Neural progenitor cell (in vitro differentiated cells): ENCODE results near the gene MED16. TPM values are rescaled to one million over a fixed set of nuclear protein-coding genes. Genes with fewer than 3 reads are reported as not detected.

ENCODE experiments used
- DNase-seq: peaks from one replicate; pipeline ENCODE4 v3.0.0-alpha.2; 2016; ENCODE audit warnings: low spot score
- H2AFZ ChIP-seq: fragments of 200-600 bp; sonication (generic); replicated peaks from 2 replicates; pipeline ENCODE4 v1.6.1; 2016; ENCODE audit warnings: antibody characterized with exemption
- H3F3A ChIP-seq: fragments of 200-600 bp; sonication (generic); 2 replicates; pipeline ENCODE4 v1.6.1; 2016; ENCODE audit warnings: antibody characterized with exemption, low read depth
- H3K27ac ChIP-seq: fragments of 200-600 bp; sonication (generic); 2 replicates; pipeline ENCODE4 v1.5.1; 2016; ENCODE audit warnings: mild to moderate bottlenecking
- H3K27me3 ChIP-seq: fragments of 200-600 bp; sonication (generic); 2 replicates; pipeline ENCODE4 v1.6.1; 2016; ENCODE audit warnings: mild to moderate bottlenecking, moderate library complexity
- H3K36me3 ChIP-seq: fragments of 200-600 bp; sonication (generic); 2 replicates; pipeline ENCODE4 v1.5.1; 2016
- H3K4me1 ChIP-seq: fragments of 200-600 bp; sonication (generic); 2 replicates; pipeline ENCODE4 v1.6.1; 2016; ENCODE audit warnings: mixed run types
- H3K4me2 ChIP-seq: fragments of 200-600 bp; sonication (generic); 2 replicates; pipeline ENCODE4 v1.6.1; 2016
- H3K4me3 ChIP-seq: fragments of 200-600 bp; sonication (generic); 2 replicates; pipeline ENCODE4 v1.5.1; 2016
- H3K79me2 ChIP-seq: fragments of 200-600 bp; sonication (generic); 2 replicates; pipeline ENCODE4 v1.6.1; 2016; ENCODE audit warnings: low read depth
- H3K9ac ChIP-seq: fragments of 200-600 bp; sonication (generic); 2 replicates; pipeline ENCODE4 v1.6.1; 2016
- H3K9me3 ChIP-seq: fragments of 200-600 bp; sonication (generic); 2 replicates; pipeline ENCODE4 v1.5.1; 2016; ENCODE audit warnings: low read depth
- H4K20me1 ChIP-seq: fragments of 200-600 bp; sonication (generic); 2 replicates; pipeline ENCODE4 v1.6.1; 2016; ENCODE audit warnings: low read depth
- H3K27ac Mint-ChIP-seq: 3 replicates; pipeline ENCODE4 v1.8.0; 2021; ENCODE audit warnings: mixed read lengths
- H3K27me3 Mint-ChIP-seq: 2 replicates; pipeline ENCODE4 v1.8.0; 2022; ENCODE audit warnings: low read depth, mild to moderate bottlenecking, inconsistent platforms, moderate library complexity, mixed read lengths; ENCODE audit not compliant: insufficient read depth
- H3K36me3 Mint-ChIP-seq: 3 replicates; pipeline ENCODE4 v1.8.0; 2021; ENCODE audit warnings: mixed read lengths
- H3K4me1 Mint-ChIP-seq: 3 replicates; pipeline ENCODE4 v1.8.0; 2021; ENCODE audit warnings: mixed read lengths
- H3K4me3 Mint-ChIP-seq: 3 replicates; pipeline ENCODE4 v1.8.0; 2021; ENCODE audit warnings: mild to moderate bottlenecking, moderate library complexity, mixed read lengths
- H3K9me3 Mint-ChIP-seq: 3 replicates; pipeline ENCODE4 v1.8.0; 2020; ENCODE audit warnings: mixed read lengths
- EZH2 ChIP-seq: fragments of 200-600 bp; sonication (generic); IDR thresholded peaks from 2 replicates; pipeline ENCODE4 v1.6.1; 2017; ENCODE audit warnings: antibody characterized with exemption, mild to moderate bottlenecking, moderate library complexity
- EZH2phosphoT487 ChIP-seq: fragments of 200-600 bp; sonication (generic); IDR thresholded peaks from 2 replicates; pipeline ENCODE4 v1.6.1; 2017; ENCODE audit warnings: antibody characterized with exemption
- total RNA-seq: library from RNA; depleted of rRNA; stranded (reverse); fragments of >200 nt; gene quantifications from 2 replicates; pipeline ENCODE4 v1.2.3, GENCODE V29; 2015; ENCODE audit warnings: low replicate concordance
- TF ChIP-seq, protein P1 (sequence below): fragments of 200-600 bp; sonication (generic); IDR thresholded peaks from 2 replicates; pipeline ENCODE4 v1.5.1; 2017; ENCODE audit warnings: antibody characterized with exemption, mild to moderate bottlenecking

MED16 gene
- total RNA-seq, 1 donor from 2014 or later: 14.4 TPM

DNA sequence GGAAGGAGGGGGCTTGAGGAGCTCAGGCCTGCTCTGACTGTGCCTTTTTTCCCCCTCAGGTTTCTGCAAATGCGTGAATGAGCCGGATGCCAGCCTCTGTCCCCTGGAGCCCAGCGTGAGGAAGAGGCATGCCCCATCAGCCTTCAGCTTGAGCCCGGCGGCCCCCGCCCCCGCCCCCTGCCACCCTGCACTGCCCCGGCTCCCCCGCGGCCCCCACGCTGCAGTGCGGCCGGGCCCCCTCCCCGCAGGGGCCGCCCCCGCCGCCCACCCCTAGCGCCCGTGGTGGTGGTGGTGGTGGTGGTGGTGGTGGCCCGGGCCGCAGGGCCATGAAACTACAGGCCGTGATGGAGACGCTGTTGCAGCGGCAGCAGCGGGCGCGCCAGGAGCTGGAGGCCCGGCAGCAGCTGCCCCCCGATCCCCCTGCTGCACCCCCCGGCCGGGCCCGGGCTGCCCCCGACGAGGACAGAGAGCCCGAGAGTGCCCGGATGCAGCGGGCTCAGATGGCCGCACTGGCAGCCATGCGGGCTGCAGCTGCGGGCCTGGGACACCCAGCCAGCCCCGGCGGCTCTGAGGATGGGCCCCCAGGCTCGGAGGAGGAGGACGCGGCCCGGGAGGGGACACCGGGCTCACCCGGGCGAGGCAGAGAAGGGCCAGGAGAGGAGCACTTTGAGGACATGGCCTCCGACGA, 36.4 kb upstream of the MED16 start:
- Histone ChIP-seq H4K20me1 (peaks cover 54% of the 10 kb centered on the region), H2AFZ (no peak overlapping the region), H3K36me3 (no peaks in the 10 kb centered on the region), H3K27me3 (peaks cover 4% of the 10 kb centered on the region), H3F3A (peaks cover 29% of the 10 kb centered on the region), H3K4me2 (no peak overlapping the region), H3K9ac (no peak overlapping the region), H3K79me2 (peaks cover 86% of the 10 kb centered on the region), H3K4me3 (no peak overlapping the region), H3K9me3 (no peaks in the 10 kb centered on the region), H3K4me1 (peaks cover 20% of the 10 kb centered on the region), H3K27ac (no peak overlapping the region)
- H3K36me3 Mint-ChIP-seq: peaks cover 6% of the 10 kb centered on the region
- peaks cover 5% of the 10 kb centered on the region for H3K4me1 Mint-ChIP-seq
- TF ChIP-seq EZH2phosphoT487 (no peak), EZH2 (no peak)
- TF ChIP-seq, protein P1, sequence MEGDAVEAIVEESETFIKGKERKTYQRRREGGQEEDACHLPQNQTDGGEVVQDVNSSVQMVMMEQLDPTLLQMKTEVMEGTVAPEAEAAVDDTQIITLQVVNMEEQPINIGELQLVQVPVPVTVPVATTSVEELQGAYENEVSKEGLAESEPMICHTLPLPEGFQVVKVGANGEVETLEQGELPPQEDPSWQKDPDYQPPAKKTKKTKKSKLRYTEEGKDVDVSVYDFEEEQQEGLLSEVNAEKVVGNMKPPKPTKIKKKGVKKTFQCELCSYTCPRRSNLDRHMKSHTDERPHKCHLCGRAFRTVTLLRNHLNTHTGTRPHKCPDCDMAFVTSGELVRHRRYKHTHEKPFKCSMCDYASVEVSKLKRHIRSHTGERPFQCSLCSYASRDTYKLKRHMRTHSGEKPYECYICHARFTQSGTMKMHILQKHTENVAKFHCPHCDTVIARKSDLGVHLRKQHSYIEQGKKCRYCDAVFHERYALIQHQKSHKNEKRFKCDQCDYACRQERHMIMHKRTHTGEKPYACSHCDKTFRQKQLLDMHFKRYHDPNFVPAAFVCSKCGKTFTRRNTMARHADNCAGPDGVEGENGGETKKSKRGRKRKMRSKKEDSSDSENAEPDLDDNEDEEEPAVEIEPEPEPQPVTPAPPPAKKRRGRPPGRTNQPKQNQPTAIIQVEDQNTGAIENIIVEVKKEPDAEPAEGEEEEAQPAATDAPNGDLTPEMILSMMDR: no peak
- H3K27ac Mint-ChIP-seq: no peak overlapping the region
- no peaks in the 10 kb centered on the region for H3K9me3 Mint-ChIP-seq
- peaks cover 2% of the 10 kb centered on the region for H3K27me3 Mint-ChIP-seq
- DNase-seq: no peak
- peak overlapping the region; percentile 60 for H3K4me3 Mint-ChIP-seq

DNA sequence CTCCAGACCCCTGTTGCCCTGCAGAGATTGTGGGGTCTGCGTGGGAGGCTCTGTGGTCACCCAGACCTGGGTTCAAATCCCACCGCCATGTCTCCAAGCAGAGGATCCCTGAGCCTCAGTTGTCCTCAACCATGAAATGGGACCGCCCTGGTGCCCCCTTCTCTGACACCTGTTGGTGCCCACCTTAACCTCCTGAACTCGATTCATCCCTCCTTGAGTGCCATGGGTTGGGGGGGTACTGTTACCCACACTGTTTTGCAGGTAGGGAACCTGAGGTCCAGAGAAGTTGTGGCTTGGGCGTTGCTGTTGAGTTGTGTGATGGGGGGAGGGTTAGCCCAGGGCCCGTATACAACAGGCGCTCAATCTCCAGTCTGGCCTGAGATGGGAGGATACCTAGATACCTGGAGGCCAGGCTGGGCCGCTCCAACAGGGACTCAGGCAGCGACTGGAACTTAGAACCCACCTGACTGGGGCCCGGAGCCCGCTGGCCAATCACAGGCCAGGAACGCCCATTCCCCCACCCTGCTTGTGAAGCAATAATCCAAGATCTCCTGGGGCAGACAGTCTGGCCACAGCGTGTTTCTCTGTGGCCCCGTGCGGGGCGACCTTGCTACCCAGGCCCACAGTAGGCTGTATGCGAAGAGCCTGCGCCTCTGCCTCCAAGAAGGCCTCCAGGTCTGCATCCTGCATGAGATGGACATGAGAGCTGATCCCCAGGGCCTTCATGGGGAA, 35.6 kb upstream of the MED16 start:
- Mint-ChIP-seq H3K4me1 (peaks cover 2% of the 10 kb centered on the region), H3K4me3 (peak overlapping the region; percentile 93), H3K27me3 (peaks cover 2% of the 10 kb centered on the region), H3K27ac (no peak overlapping the region), H3K9me3 (no peaks in the 10 kb centered on the region), H3K36me3 (peaks cover 6% of the 10 kb centered on the region)
- peaks cover 47% of the 10 kb centered on the region for H4K20me1 ChIP-seq
- TF ChIP-seq, protein P1: no peak
- no peak for TF ChIP-seq EZH2phosphoT487
- no peak for TF ChIP-seq EZH2
- H3F3A ChIP-seq: peaks cover 36% of the 10 kb centered on the region
- DNase-seq: no peak
- H3K27me3 ChIP-seq: peaks cover 4% of the 10 kb centered on the region
- H3K36me3 ChIP-seq: no peaks in the 10 kb centered on the region
- H3K27ac ChIP-seq: no peak overlapping the region
- no peak overlapping the region for H3K4me3 ChIP-seq
- peak overlapping the region; percentile 84 for H3K4me2 ChIP-seq
- peaks cover 79% of the 10 kb centered on the region for H3K79me2 ChIP-seq
- H3K9me3 ChIP-seq: no peaks in the 10 kb centered on the region
- H2AFZ ChIP-seq: no peak overlapping the region
- peaks cover 20% of the 10 kb centered on the region for H3K4me1 ChIP-seq
- no peak overlapping the region for H3K9ac ChIP-seq

DNA sequence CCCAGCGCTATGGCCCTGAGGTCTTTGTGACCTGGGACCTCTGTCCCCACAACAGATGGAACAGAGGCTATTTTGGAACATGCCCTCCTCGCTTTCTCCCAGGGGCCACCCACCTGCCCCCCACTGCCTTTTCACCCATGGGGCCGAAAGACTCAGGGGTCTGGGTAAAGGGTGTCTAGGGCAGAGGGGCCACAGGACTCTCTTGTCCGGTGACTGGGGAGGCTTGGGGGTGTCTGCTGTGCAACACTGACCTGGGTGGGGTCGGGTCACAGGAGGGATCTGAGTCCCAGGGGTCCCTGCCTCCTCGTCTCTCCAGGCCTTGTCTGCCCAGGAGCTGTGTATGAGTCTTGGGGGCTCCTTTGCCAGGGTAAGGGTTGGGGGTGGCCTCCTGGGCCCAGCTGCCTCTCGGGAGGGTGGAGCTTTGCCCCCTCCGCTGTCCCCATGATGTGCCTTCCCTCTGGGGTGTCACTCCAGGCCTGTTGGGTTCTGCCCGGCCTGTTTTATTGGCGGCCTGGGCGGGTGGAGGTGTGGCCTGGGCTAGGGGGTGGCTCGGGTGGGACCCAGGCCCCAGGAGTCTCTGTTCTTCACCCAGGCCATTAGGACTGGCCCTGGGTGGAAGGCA, 34.9 kb upstream of the MED16 start:
- Histone ChIP-seq H3K9me3 (no peaks in the 10 kb centered on the region), H4K20me1 (peaks cover 39% of the 10 kb centered on the region), H3K36me3 (no peaks in the 10 kb centered on the region), H3K4me1 (peaks cover 14% of the 10 kb centered on the region), H3K27me3 (peaks cover 4% of the 10 kb centered on the region), H3K27ac (peak overlapping the region; percentile 61), H3K9ac (no peak overlapping the region), H3K79me2 (peaks cover 72% of the 10 kb centered on the region), H3F3A (peaks cover 42% of the 10 kb centered on the region), H3K4me3 (peak overlapping the region; percentile 97), H2AFZ (no peak overlapping the region), H3K4me2 (peak overlapping the region; percentile 84)
- H3K27me3 Mint-ChIP-seq: peaks cover 2% of the 10 kb centered on the region
- DNase-seq: no peak
- no peak overlapping the region for H3K27ac Mint-ChIP-seq
- peaks cover 6% of the 10 kb centered on the region for H3K36me3 Mint-ChIP-seq
- peaks cover 5% of the 10 kb centered on the region for H3K4me1 Mint-ChIP-seq
- H3K4me3 Mint-ChIP-seq: peak overlapping the region; percentile 93
- H3K9me3 Mint-ChIP-seq: no peaks in the 10 kb centered on the region
- TF ChIP-seq EZH2phosphoT487 (no peak), EZH2 (no peak)
- TF ChIP-seq, protein P1: no peak
